HUES48 (cell line): ENCODE data around the gene DCLRE1B.

ENCODE experiments used
- H3K27ac ChIP-seq: one replicate; pipeline ENCODE4 v1.7.0; 2013; ENCODE audit warnings: low read depth, low read length, inconsistent platforms
- H3K27me3 ChIP-seq: 2 replicates; pipeline ENCODE4 v1.6.1; 2013; ENCODE audit warnings: mild to moderate bottlenecking, low read length; ENCODE audit not compliant: control insufficient read depth, insufficient read depth
- H3K36me3 ChIP-seq: 2 replicates; pipeline ENCODE4 v1.6.1; 2013; ENCODE audit warnings: low read length; ENCODE audit not compliant: control insufficient read depth, insufficient read depth
- H3K4me1 ChIP-seq: 2 replicates; pipeline ENCODE4 v1.6.1; 2013; ENCODE audit warnings: mild to moderate bottlenecking, low read length; ENCODE audit not compliant: control insufficient read depth, insufficient read depth
- H3K4me3 ChIP-seq: 2 replicates; pipeline ENCODE4 v1.5.1; 2013; ENCODE audit warnings: mild to moderate bottlenecking, low read depth, low read length
- H3K9ac ChIP-seq: 2 replicates; pipeline ENCODE4 v1.6.1; 2013; ENCODE audit warnings: mild to moderate bottlenecking, low read depth, low read length, moderate library complexity
- H3K9me3 ChIP-seq: 2 replicates; pipeline ENCODE4 v1.6.1; 2013; ENCODE audit warnings: low read length; ENCODE audit not compliant: control insufficient read depth, insufficient read depth

DCLRE1B gene

GRCh38 chr1:113870778-113871177 lies 34.3 kb upstream of the DCLRE1B start:
- H3K27ac ChIP-seq = no peak overlapping the region
- H3K27me3 ChIP-seq = no peaks in the 10 kb centered on the region
- H3K9ac ChIP-seq = no peak overlapping the region
- H3K4me3 ChIP-seq = no peak overlapping the region
- H3K9me3 ChIP-seq = no peaks in the 10 kb centered on the region
- H3K4me1 ChIP-seq = peaks cover 4% of the 10 kb centered on the region; the same call in 1 of the 2 replicates
- no peaks in the 10 kb centered on the region for H3K36me3 ChIP-seq

GRCh38 chr1:113871597-113872113 lies 33.5 kb upstream of the DCLRE1B start, which contains the start of gene PTPN22:
Gene PTPN22, minus strand, starts transcription at chr1:113871712.
- no peak within 1 kb of the TSS for H3K27ac ChIP-seq

GRCh38 chr1:113872219-113872935 lies 32.7 kb upstream of the DCLRE1B start:
- no peaks in the 10 kb centered on the region for H3K27me3 ChIP-seq
- no peaks in the 10 kb centered on the region for H3K9me3 ChIP-seq
- no peak overlapping the region for H3K4me3 ChIP-seq
- no peaks in the 10 kb centered on the region for H3K36me3 ChIP-seq
- H3K27ac ChIP-seq = no peak overlapping the region
- H3K4me1 ChIP-seq = peaks cover 4% of the 10 kb centered on the region; the same call in 1 of the 2 replicates
- H3K9ac ChIP-seq = no peak overlapping the region

More at GRCh38 chr1:113871597-113872113, 33.5 kb upstream of the DCLRE1B start, which contains the start of gene PTPN22:
- Histone ChIP-seq H3K36me3 (no peaks in the 10 kb centered on the region), H3K9me3 (no peaks in the 10 kb centered on the region), H3K27me3 (no peaks in the 10 kb centered on the region), H3K4me3 (no peak within 1 kb of the TSS), H3K9ac (no peak within 1 kb of the TSS), H3K4me1 (peaks cover 4% of the 10 kb centered on the region; the same call in 1 of the 2 replicates)

GRCh38 chr1:113874012-113874879 lies 30.9 kb upstream of the DCLRE1B start:
- H3K36me3 ChIP-seq = no peaks in the 10 kb centered on the region
- H3K4me1 ChIP-seq = peaks cover 4% of the 10 kb centered on the region; the same call in 1 of the 2 replicates
- H3K9me3 ChIP-seq = no peaks in the 10 kb centered on the region
- H3K9ac ChIP-seq = no peak overlapping the region
- no peak overlapping the region for H3K4me3 ChIP-seq
- no peaks in the 10 kb centered on the region for H3K27me3 ChIP-seq
- H3K27ac ChIP-seq = no peak overlapping the region

- H3K9ac ChIP-seq = no peak overlapping the region
- no peak overlapping the region for H3K4me3 ChIP-seq
- no peaks in the 10 kb centered on the region for H3K27me3 ChIP-seq
- peaks cover 8% of the 10 kb centered on the region for H3K4me1 ChIP-seq
- H3K27ac ChIP-seq = no peak overlapping the region
- no peaks in the 10 kb centered on the region for H3K36me3 ChIP-seq
- no peaks in the 10 kb centered on the region for H3K9me3 ChIP-seq
Measured at GRCh38 chr1:113875714-113876113, 29.4 kb upstream of the DCLRE1B start.

GRCh38 chr1:113876176-113876575 lies 28.9 kb upstream of the DCLRE1B start:
- Histone ChIP-seq H3K9me3 (no peaks in the 10 kb centered on the region), H3K36me3 (no peaks in the 10 kb centered on the region), H3K4me3 (no peak overlapping the region), H3K9ac (no peak overlapping the region), H3K27ac (no peak overlapping the region), H3K4me1 (peaks cover 8% of the 10 kb centered on the region), H3K27me3 (no peaks in the 10 kb centered on the region)

- no peak overlapping the region for H3K27ac ChIP-seq
- peaks cover 4% of the 10 kb centered on the region; the same call in 1 of the 2 replicates for H3K4me1 ChIP-seq
- no peaks in the 10 kb centered on the region for H3K27me3 ChIP-seq
- H3K4me3 ChIP-seq = no peak overlapping the region
- H3K36me3 ChIP-seq = no peaks in the 10 kb centered on the region
- no peaks in the 10 kb centered on the region for H3K9me3 ChIP-seq
- no peak overlapping the region for H3K9ac ChIP-seq
Measured at GRCh38 chr1:113879739-113880038, 25.4 kb upstream of the DCLRE1B start.

GRCh38 chr1:113881661-113882060 lies 23.5 kb upstream of the DCLRE1B start:
- Histone ChIP-seq H3K27ac (no peak overlapping the region), H3K27me3 (no peaks in the 10 kb centered on the region), H3K36me3 (no peaks in the 10 kb centered on the region), H3K9me3 (no peaks in the 10 kb centered on the region), H3K4me1 (peaks cover 4% of the 10 kb centered on the region; the same call in 1 of the 2 replicates), H3K4me3 (no peak overlapping the region), H3K9ac (no peak overlapping the region)

GRCh38 chr1:113886417-113887401 lies 18.4 kb upstream of the DCLRE1B start:
- Histone ChIP-seq H3K4me3 (no peak overlapping the region), H3K36me3 (no peaks in the 10 kb centered on the region), H3K27ac (no peak overlapping the region), H3K4me1 (no peaks in the 10 kb centered on the region), H3K9me3 (no peaks in the 10 kb centered on the region), H3K9ac (no peak overlapping the region), H3K27me3 (no peaks in the 10 kb centered on the region)

GRCh38 chr1:113887402-113888175 lies 17.5 kb upstream of the DCLRE1B start, which contains the start of gene BCL2L15:
Gene BCL2L15, minus strand, starts transcription at chr1:113887581. Its CDS starts 206 bp downstream, at chr1:113887375.
- Histone ChIP-seq H3K36me3 (no peaks in the 10 kb centered on the region), H3K27ac (no peak within 1 kb of the TSS), H3K9ac (no peak within 1 kb of the TSS), H3K4me1 (no peaks in the 10 kb centered on the region), H3K9me3 (no peaks in the 10 kb centered on the region), H3K4me3 (no peak within 1 kb of the TSS), H3K27me3 (no peaks in the 10 kb centered on the region)
